Mesendoderm (in vitro differentiated cells): ENCODE data around the gene CCNDBP1.

Experiments
- DNase-seq: peaks from one replicate; pipeline ENCODE4 v3.0.0; 2013
- H2AK5ac ChIP-seq: 2 replicates; pipeline ENCODE4 v1.6.1; 2013; ENCODE audit warnings: low read length, inconsistent platforms
- H2BK120ac ChIP-seq: 2 replicates; pipeline ENCODE4 v1.6.1; 2013; ENCODE audit warnings: low read depth, mild to moderate bottlenecking, low read length, moderate library complexity, mixed read lengths
- H2BK15ac ChIP-seq: replicated peaks from 2 replicates; pipeline ENCODE4 v1.6.1; 2013; ENCODE audit warnings: low read depth, mild to moderate bottlenecking, moderate library complexity
- H2BK5ac ChIP-seq: 2 replicates; pipeline ENCODE4 v1.6.1; 2013; ENCODE audit warnings: low read length, inconsistent platforms
- H3K18ac ChIP-seq: 2 replicates; pipeline ENCODE4 v1.6.1; 2013; ENCODE audit warnings: mild to moderate bottlenecking, low read length, mixed read lengths
- H3K23ac ChIP-seq: one replicate; pipeline ENCODE4 v1.6.1; 2013; ENCODE audit warnings: low read length
- H3K27ac ChIP-seq: 2 replicates; pipeline ENCODE4 v1.5.1; 2013; ENCODE audit warnings: low read depth, mild to moderate bottlenecking, inconsistent platforms, low read length, moderate library complexity
- H3K27me3 ChIP-seq: 2 replicates; pipeline ENCODE4 v1.6.1; 2013; ENCODE audit warnings: low read length, control low read depth, mild to moderate bottlenecking, inconsistent platforms; ENCODE audit not compliant: insufficient read depth, poor library complexity
- H3K36me3 ChIP-seq: 2 replicates; pipeline ENCODE4 v1.6.1; 2013; ENCODE audit warnings: low read length, inconsistent platforms; ENCODE audit not compliant: control insufficient read depth, insufficient read depth
- H3K4ac ChIP-seq: one replicate; pipeline ENCODE4 v1.6.1; 2013; ENCODE audit warnings: low read depth, mild to moderate bottlenecking, low read length, moderate library complexity
- H3K4me1 ChIP-seq: 2 replicates; pipeline ENCODE4 v1.6.1; 2013; ENCODE audit warnings: low read depth, low read length, inconsistent platforms; ENCODE audit not compliant: control insufficient read depth
- H3K4me2 ChIP-seq: 2 replicates; pipeline ENCODE4 v1.6.1; 2013; ENCODE audit warnings: low read length
- H3K4me3 ChIP-seq: 2 replicates; pipeline ENCODE4 v1.5.1; 2013; ENCODE audit warnings: mild to moderate bottlenecking, low read length
- H3K56ac ChIP-seq: one replicate; pipeline ENCODE4 v1.6.1; 2013; ENCODE audit warnings: low read length
- H3K79me1 ChIP-seq: 2 replicates; pipeline ENCODE4 v1.6.1; 2013; ENCODE audit warnings: low read length, inconsistent platforms
- H3K79me2 ChIP-seq: 2 replicates; pipeline ENCODE4 v1.6.1; 2013; ENCODE audit warnings: mild to moderate bottlenecking, low read length; ENCODE audit not compliant: control insufficient read depth, insufficient read depth
- H3K9ac ChIP-seq: 2 replicates; pipeline ENCODE4 v1.6.1; 2013; ENCODE audit warnings: low read length, inconsistent platforms
- H4K5ac ChIP-seq: one replicate; pipeline ENCODE4 v1.6.1; 2013; ENCODE audit warnings: low read length
- H4K8ac ChIP-seq: one replicate; pipeline ENCODE4 v1.6.1; 2013; ENCODE audit warnings: low read depth, mild to moderate bottlenecking, control low read depth, low read length, moderate library complexity
- WGBS: extraction: QIAGEN DNeasy Blood & Tissue Kit; methylation state at CpG from one replicate; pipeline ENCODE4 v1.1.7; 2013; ENCODE audit warnings: low lambda C conversion rate, missing lambda C conversion rate; ENCODE audit not compliant: insufficient coverage; ENCODE audit errors: extremely low coverage; 5-methylcytosine and 5-hydroxymethylcytosine counted together

CCNDBP1 gene

GRCh38 chr15:43244092-43244491 lies 58.9 kb downstream of the CCNDBP1 start:
- Histone ChIP-seq H4K5ac (no peak overlapping the region), H3K79me2 (no peaks in the 10 kb centered on the region), H3K4me1 (no peaks in the 10 kb centered on the region), H3K9ac (no peak overlapping the region), H3K18ac (no peak overlapping the region), H3K4ac (no peak overlapping the region), H3K36me3 (no peaks in the 10 kb centered on the region), H2BK5ac (no peak overlapping the region), H3K23ac (no peak overlapping the region), H3K4me2 (no peak overlapping the region), H2AK5ac (no peak overlapping the region), H3K4me3 (no peak overlapping the region), H2BK120ac (no peak overlapping the region), H4K8ac (no peak overlapping the region), H3K27ac (no peak overlapping the region), H3K27me3 (no peaks in the 10 kb centered on the region), H2BK15ac (no peak overlapping the region), H3K56ac (no peak overlapping the region), H3K79me1 (no peaks in the 10 kb centered on the region)
- no peak for DNase-seq
- WGBS = no CpG with 5 or more reads among the region's 4 CpGs

- Histone ChIP-seq H3K4me3 (no peak overlapping the region), H2AK5ac (no peak overlapping the region), H3K4me1 (no peaks in the 10 kb centered on the region), H3K36me3 (no peaks in the 10 kb centered on the region), H2BK5ac (no peak overlapping the region), H3K23ac (no peak overlapping the region), H4K5ac (no peak overlapping the region), H3K18ac (no peak overlapping the region), H3K9ac (no peak overlapping the region), H3K4me2 (no peak overlapping the region), H2BK15ac (no peak overlapping the region), H3K4ac (no peak overlapping the region), H4K8ac (no peak overlapping the region), H3K79me1 (no peaks in the 10 kb centered on the region), H3K27ac (no peak overlapping the region), H3K27me3 (no peaks in the 10 kb centered on the region), H3K56ac (no peak overlapping the region), H2BK120ac (no peak overlapping the region), H3K79me2 (no peaks in the 10 kb centered on the region)
- no peak for DNase-seq
- WGBS = no CpG with 5 or more reads among the region's 6 CpGs
These were observed 61.1 kb downstream of the CCNDBP1 start for GRCh38 chr15:43246261-43246774.
